GM23338 (cell line): ENCODE measurements around the gene SULT1C2. TPM values are rescaled to one million over a fixed set of nuclear protein-coding genes. Genes with fewer than 3 reads are reported as not detected.
A peak's percentile ranks its signal among the peaks of the same experiment; 100 is the strongest.

Source experiments
- ATAC-seq: fragments of 200-7000 bp; cut with Tn5 transposase; 3 replicates; pipeline ENCODE4 v1.9.1; 2020
- DNase-seq: peaks from one replicate; pipeline ENCODE4 v3.0.0-alpha.2; 2015; ENCODE audit warnings: low spot score
- H2AFZ ChIP-seq: fragments of 200-600 bp; sonication (generic); 2 replicates; pipeline ENCODE4 v1.8.0; 2016; ENCODE audit warnings: antibody characterized with exemption, mild to moderate bottlenecking, moderate library complexity
- H3F3A ChIP-seq: fragments of 200-600 bp; sonication (generic); replicated peaks from 2 replicates; pipeline ENCODE4 v1.8.0; 2017; ENCODE audit warnings: antibody characterized with exemption, mixed run types, low read depth
- H3K27ac ChIP-seq: fragments of 200-600 bp; sonication (generic); 2 replicates; pipeline ENCODE4 v1.6.1; 2016; ENCODE audit warnings: low read depth
- H3K27me3 ChIP-seq: fragments of 200-600 bp; sonication (generic); 2 replicates; pipeline ENCODE4 v1.8.0; 2016; ENCODE audit warnings: mild to moderate bottlenecking, mixed run types, moderate library complexity; ENCODE audit not compliant: insufficient read depth
- H3K36me3 ChIP-seq: fragments of 200-600 bp; sonication (generic); 2 replicates; pipeline ENCODE4 v1.8.0; 2016; ENCODE audit warnings: mild to moderate bottlenecking; ENCODE audit not compliant: insufficient read depth
- H3K4me1 ChIP-seq: fragments of 200-600 bp; sonication (generic); 2 replicates; pipeline ENCODE4 v1.8.0; 2016; ENCODE audit warnings: mild to moderate bottlenecking, moderate library complexity; ENCODE audit not compliant: insufficient read depth
- H3K4me2 ChIP-seq: fragments of 200-600 bp; sonication (generic); 2 replicates; pipeline ENCODE4 v1.7.1; 2017; ENCODE audit warnings: mixed run types
- H3K4me3 ChIP-seq: fragments of 200-600 bp; sonication (generic); 2 replicates; pipeline ENCODE4 v1.6.1; 2016; ENCODE audit warnings: mixed run types
- H3K79me2 ChIP-seq: fragments of 200-600 bp; sonication (generic); replicated peaks from 2 replicates; pipeline ENCODE4 v1.8.0; 2017; ENCODE audit warnings: mild to moderate bottlenecking; ENCODE audit not compliant: insufficient read depth
- H3K9me2 ChIP-seq: fragments of 200-600 bp; sonication (generic); 2 replicates; pipeline ENCODE4 v1.8.0; 2017; ENCODE audit not compliant: insufficient read depth
- H4K20me1 ChIP-seq: fragments of 200-600 bp; sonication (generic); replicated peaks from 2 replicates; pipeline ENCODE4 v1.8.0; 2017; ENCODE audit warnings: mild to moderate bottlenecking; ENCODE audit not compliant: insufficient read depth
- H3K27ac Mint-ChIP-seq: 2 replicates; pipeline ENCODE4 v1.8.0; 2020; ENCODE audit warnings: inconsistent platforms, mild to moderate bottlenecking, moderate library complexity, mixed read lengths
- H3K27me3 Mint-ChIP-seq: 3 replicates; pipeline ENCODE4 v1.8.0; 2022; ENCODE audit warnings: low read depth, mild to moderate bottlenecking, moderate library complexity, mixed read lengths, inconsistent platforms; ENCODE audit not compliant: insufficient read depth, poor library complexity
- H3K36me3 Mint-ChIP-seq: 3 replicates; pipeline ENCODE4 v1.8.0; 2021; ENCODE audit warnings: low read depth, mild to moderate bottlenecking, inconsistent platforms, moderate library complexity, mixed read lengths
- H3K4me1 Mint-ChIP-seq: 3 replicates; pipeline ENCODE4 v1.8.0; 2020; ENCODE audit warnings: mild to moderate bottlenecking, inconsistent platforms, mixed read lengths
- H3K4me3 Mint-ChIP-seq: 3 replicates; pipeline ENCODE4 v1.8.0; 2021; ENCODE audit warnings: moderate library complexity, mild to moderate bottlenecking, inconsistent platforms, mixed read lengths
- H3K9me3 Mint-ChIP-seq: 3 replicates; pipeline ENCODE4 v1.8.0; 2020; ENCODE audit warnings: moderate library complexity, mild to moderate bottlenecking, inconsistent platforms, mixed read lengths
- CREB1 ChIP-seq: fragments of 250-450 bp; sonication (Bioruptor Pico); IDR thresholded peaks from 2 replicates; pipeline ENCODE4 v1.5.0; 2020; ENCODE audit warnings: low read depth, mild to moderate bottlenecking, moderate library complexity
- CTCF ChIP-seq, 2 experiments: fragments of 200-600 bp in 1 of 2; sonication (generic) in 1 of 2; conservative IDR thresholded peaks; 2 replicates each; pipeline versions ENCODE4 v1.5.1 to v1.6.1; 2016 to 2017; ENCODE audit warnings: antibody characterized with exemption in 2 of 2, low read depth in 2 of 2, mild to moderate bottlenecking in 2 of 2, moderate library complexity in 1 of 2
- ETS1 ChIP-seq: IDR thresholded peaks from 2 replicates; pipeline ENCODE4 v1.6.1; 2016; ENCODE audit warnings: antibody characterized with exemption
- EZH2 ChIP-seq: fragments of 200-600 bp; sonication (generic); IDR thresholded peaks from one replicate; pipeline ENCODE4 v1.8.0; 2017; ENCODE audit warnings: antibody characterized with exemption, mild to moderate bottlenecking, low read depth; ENCODE audit not compliant: unreplicated experiment
- JUNB ChIP-seq: IDR thresholded peaks from one replicate; pipeline ENCODE4 v1.6.1; 2016; ENCODE audit warnings: antibody characterized with exemption; ENCODE audit not compliant: unreplicated experiment
- POLR2AphosphoS5 ChIP-seq: IDR thresholded peaks from 2 replicates; pipeline ENCODE4 v1.6.1; 2016; ENCODE audit warnings: antibody characterized with exemption, low read depth
- STAT1 ChIP-seq: IDR thresholded peaks from one replicate; pipeline ENCODE4 v1.6.1; 2016; ENCODE audit warnings: antibody characterized with exemption; ENCODE audit not compliant: unreplicated experiment
- ZNF331 ChIP-seq: fragments of 250-450 bp; sonication (Bioruptor Pico); IDR thresholded peaks from 2 replicates; pipeline ENCODE4 v1.5.0; 2020; ENCODE audit warnings: low read depth, mild to moderate bottlenecking, moderate library complexity
- polyA plus RNA-seq: library from polyadenylated mRNA; unstranded; fragments of >200 nt; fragmentation: Nextera tagmentation; extraction: Ambion mirVana; gene quantifications from 2 replicates; pipeline ENCODE4 v1.2.1, GENCODE V29; 2016
- total RNA-seq: library from RNA; depleted of rRNA; stranded (reverse); fragments of >200 nt; shearing (Covaris generic); gene quantifications from 2 replicates; pipeline ENCODE4 v1.2.3, GENCODE V29; 2014
- TF ChIP-seq, protein P1 (sequence below): IDR thresholded peaks from one replicate; pipeline ENCODE4 v1.6.1; 2018; ENCODE audit warnings: antibody characterized with exemption; ENCODE audit not compliant: unreplicated experiment

The SULT1C2 gene
- total and polyA plus RNA-seq, 2 experiments from 2014 or later, result 0.69 to 1.9 TPM

DNA sequence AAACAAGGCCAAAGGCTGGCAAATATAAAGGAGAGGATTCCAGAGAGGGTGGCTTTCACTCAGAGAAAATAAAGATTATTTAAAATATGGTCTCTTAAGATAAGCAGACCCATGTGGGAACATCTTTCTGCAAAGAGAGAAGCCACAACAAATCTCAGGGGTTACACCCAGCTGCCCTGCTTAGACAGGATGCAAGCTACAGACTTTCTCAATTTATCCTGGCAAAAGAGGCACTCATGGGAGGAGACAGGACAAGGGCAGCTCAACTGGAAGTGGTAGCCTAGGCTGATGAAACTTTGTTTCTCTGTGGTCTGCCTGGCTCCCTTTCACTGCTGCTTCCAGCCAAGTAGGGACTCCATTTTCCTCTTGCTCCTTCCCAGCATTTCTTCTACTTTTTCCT, 63.2 kb downstream of the SULT1C2 start:
- no peaks in the 10 kb centered on the region for H3K27me3 Mint-ChIP-seq
- Histone ChIP-seq H3F3A (no peaks in the 10 kb centered on the region), H3K9me2 (no peaks in the 10 kb centered on the region), H4K20me1 (no peaks in the 10 kb centered on the region), H3K4me1 (no peaks in the 10 kb centered on the region; the same call in 1 of the 2 replicates), H2AFZ (peak overlapping the region; percentile 61; the same call in 1 of the 2 replicates), H3K36me3 (no peaks in the 10 kb centered on the region), H3K79me2 (no peaks in the 10 kb centered on the region), H3K4me3 (no peak overlapping the region), H3K27ac (no peak overlapping the region), H3K27me3 (no peaks in the 10 kb centered on the region), H3K4me2 (no peak overlapping the region)
- no peak for ATAC-seq
- H3K36me3 Mint-ChIP-seq, result no peaks in the 10 kb centered on the region
- TF ChIP-seq POLR2AphosphoS5, result no peak
- TF ChIP-seq ETS1, result no peak
- TF ChIP-seq JUNB, result no peak
- H3K9me3 Mint-ChIP-seq, result no peaks in the 10 kb centered on the region
- no peak overlapping the region for H3K4me3 Mint-ChIP-seq
- H3K4me1 Mint-ChIP-seq, result peaks cover 4% of the 10 kb centered on the region; the same call in 2 of the 3 replicates
- no peak for DNase-seq
- H3K27ac Mint-ChIP-seq, result no peak overlapping the region

- H3K27me3 Mint-ChIP-seq, result no peaks in the 10 kb centered on the region
- ATAC-seq, result no peak
- H4K20me1 ChIP-seq, result no peaks in the 10 kb centered on the region
- no peaks in the 10 kb centered on the region for H3K36me3 Mint-ChIP-seq
- no peak overlapping the region for H3K27ac Mint-ChIP-seq
- no peaks in the 10 kb centered on the region for H3F3A ChIP-seq
- H2AFZ ChIP-seq, result peak overlapping the region; percentile 89; the same call in 1 of the 2 replicates
- no peak overlapping the region for H3K27ac ChIP-seq
- H3K4me3 Mint-ChIP-seq, result no peak overlapping the region
- no peak for DNase-seq
- no peaks in the 10 kb centered on the region for H3K4me1 ChIP-seq
- no peaks in the 10 kb centered on the region for H3K36me3 ChIP-seq
- no peak overlapping the region for H3K4me2 ChIP-seq
- peaks cover 4% of the 10 kb centered on the region; the same call in 2 of the 3 replicates for H3K4me1 Mint-ChIP-seq
- no peaks in the 10 kb centered on the region for H3K9me2 ChIP-seq
- no peaks in the 10 kb centered on the region for H3K9me3 Mint-ChIP-seq
- H3K27me3 ChIP-seq, result no peaks in the 10 kb centered on the region
- no peak overlapping the region for H3K4me3 ChIP-seq
- H3K79me2 ChIP-seq, result no peaks in the 10 kb centered on the region
- TF ChIP-seq POLR2AphosphoS5 (no peak), CREB1 (CRISPR knock-in tag) (no peak), ZNF331 (CRISPR knock-in tag) (no peak), STAT1 (no peak), EZH2 (no peak), JUNB (no peak), CTCF (conservative IDR thresholded peaks at IDR 0.05; ENCODE audit: low read depth in 2 of 2) (no peak)
- TF ChIP-seq, protein P1, sequence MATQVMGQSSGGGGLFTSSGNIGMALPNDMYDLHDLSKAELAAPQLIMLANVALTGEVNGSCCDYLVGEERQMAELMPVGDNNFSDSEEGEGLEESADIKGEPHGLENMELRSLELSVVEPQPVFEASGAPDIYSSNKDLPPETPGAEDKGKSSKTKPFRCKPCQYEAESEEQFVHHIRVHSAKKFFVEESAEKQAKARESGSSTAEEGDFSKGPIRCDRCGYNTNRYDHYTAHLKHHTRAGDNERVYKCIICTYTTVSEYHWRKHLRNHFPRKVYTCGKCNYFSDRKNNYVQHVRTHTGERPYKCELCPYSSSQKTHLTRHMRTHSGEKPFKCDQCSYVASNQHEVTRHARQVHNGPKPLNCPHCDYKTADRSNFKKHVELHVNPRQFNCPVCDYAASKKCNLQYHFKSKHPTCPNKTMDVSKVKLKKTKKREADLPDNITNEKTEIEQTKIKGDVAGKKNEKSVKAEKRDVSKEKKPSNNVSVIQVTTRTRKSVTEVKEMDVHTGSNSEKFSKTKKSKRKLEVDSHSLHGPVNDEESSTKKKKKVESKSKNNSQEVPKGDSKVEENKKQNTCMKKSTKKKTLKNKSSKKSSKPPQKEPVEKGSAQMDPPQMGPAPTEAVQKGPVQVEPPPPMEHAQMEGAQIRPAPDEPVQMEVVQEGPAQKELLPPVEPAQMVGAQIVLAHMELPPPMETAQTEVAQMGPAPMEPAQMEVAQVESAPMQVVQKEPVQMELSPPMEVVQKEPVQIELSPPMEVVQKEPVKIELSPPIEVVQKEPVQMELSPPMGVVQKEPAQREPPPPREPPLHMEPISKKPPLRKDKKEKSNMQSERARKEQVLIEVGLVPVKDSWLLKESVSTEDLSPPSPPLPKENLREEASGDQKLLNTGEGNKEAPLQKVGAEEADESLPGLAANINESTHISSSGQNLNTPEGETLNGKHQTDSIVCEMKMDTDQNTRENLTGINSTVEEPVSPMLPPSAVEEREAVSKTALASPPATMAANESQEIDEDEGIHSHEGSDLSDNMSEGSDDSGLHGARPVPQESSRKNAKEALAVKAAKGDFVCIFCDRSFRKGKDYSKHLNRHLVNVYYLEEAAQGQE, result no peak
Measured at GRCh38 chr2:108354136-108354535, 65.4 kb downstream of the SULT1C2 start.
